GM21367 (cell line): Measurements from ENCODE around the gene GSE1.

Source experiments
- ATAC-seq: cut with Tn5 transposase; IDR thresholded peaks from one replicate; pipeline ENCODE4 v1.9.1; 2021; ENCODE audit not compliant: unreplicated experiment

The GSE1 gene

GRCh38 chr16:85631802-85632393 is 18.8 kb downstream of the GSE1 start:
- ATAC-seq, result no peak

DNA sequence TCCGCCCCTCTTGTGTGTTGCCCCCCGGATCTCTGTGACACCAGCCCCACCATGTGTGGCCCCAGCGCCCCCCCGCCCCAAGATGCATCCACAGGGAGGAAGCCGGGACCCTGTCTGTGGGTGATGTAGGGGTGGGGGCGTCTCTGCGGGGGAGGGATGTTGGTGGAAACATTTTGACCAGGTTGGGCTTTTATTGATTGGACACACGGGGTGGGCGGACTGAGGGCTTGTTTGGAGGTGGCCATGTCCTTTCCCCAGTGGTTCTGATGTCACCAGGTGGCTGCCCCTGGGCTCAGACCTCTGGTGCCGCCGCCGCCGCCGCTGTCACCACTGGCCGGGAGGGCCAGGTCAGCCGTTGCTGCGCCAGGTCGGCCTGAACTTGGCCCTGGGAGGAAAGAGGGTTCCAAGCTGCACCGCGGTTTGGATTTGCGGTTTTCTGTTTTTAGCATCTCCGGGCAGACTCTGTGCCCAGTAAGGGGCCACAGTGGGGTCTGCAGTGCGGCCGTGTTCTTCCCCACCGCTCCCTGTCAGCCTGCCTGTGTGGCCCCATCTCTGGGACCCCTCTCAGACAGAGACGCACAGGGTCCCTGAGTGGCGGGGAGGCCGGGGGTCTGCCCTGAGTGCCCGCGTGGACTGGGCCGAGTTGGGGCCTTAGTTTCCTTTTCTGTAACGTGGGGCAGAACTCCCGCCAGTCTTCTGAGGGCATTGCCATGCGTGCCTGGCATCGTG is 19.8 kb downstream of the GSE1 start:
- ATAC-seq, result no peak

GRCh38 chr16:85633438-85633743 is 20.3 kb downstream of the GSE1 start:
- no peak for ATAC-seq

- ATAC-seq, result no peak
Observed at GRCh38 chr16:85633888-85634287, 20.8 kb downstream of the GSE1 start.

DNA sequence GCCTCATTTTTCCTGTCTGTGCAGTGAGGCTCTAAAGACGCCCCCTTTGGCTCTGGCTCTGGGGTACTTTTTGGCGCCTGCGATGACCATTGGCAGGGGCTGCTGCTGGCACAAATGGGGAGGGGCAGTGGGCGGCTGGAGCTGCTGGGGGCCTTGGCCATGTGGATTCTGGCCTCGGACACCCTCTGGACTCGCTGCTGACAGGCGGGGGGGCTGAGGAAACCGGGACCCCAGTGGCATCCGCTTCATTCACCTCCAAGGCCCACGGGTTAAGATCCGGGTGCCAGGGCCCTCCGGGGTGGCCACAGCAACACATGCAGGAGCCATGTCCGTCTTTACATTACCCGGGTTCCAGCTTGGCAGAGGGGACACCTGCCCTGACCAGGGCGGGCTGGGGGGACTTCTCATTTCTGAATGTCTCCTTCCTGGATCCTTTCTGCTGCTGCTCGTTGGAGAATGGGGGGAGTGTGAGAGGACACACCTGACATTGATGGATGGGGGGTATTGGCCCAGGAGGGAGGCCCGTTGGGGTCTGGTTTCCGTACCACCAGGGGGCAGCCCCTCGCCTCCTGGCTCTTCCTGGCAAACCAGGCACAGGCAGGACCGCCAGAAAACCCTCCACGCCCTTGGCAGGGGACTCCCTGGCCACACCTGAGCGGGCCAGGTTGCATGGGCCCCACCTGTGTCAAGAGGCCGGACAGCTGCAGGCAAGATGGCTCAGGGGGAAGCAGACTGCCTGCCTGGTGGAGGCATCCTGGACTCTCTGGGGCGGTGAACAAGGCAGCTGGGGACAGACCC is 21.8 kb downstream of the GSE1 start:
- no peak for ATAC-seq

GRCh38 chr16:85635545-85636140 is 22.5 kb downstream of the GSE1 start:
- no peak for ATAC-seq

DNA sequence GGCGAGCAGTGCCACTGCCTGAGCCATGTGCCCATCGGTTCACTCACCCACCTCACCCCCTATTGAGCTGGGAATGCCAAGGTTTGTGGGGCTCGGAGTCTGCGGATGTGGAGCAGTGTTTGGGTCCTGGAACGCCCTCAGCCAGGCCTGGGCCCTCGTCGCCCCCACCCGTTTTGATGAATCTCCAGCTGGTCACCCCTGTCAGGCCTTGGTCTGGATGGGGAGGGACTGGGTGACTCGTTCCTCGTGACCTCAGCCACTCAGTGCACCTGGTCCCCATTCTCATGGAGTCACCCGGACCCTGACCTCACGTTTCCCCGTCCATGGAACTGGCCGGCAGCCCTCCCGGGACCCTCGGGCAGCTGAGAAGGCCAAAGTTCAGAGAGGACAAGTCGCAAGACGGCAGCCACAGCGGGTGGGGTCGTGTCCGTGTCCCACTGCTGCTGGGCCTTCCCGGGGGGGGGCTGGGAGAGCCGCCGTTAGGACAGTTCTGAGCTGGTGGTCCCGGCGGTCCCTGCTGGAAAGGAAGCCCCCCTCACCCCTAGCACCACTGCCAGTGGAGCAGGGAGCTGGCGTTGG is 23.2 kb downstream of the GSE1 start:
- no peak for ATAC-seq

GRCh38 chr16:85637061-85637807 is 24.1 kb downstream of the GSE1 start:
- no peak for ATAC-seq

- ATAC-seq, result no peak
Observed at GRCh38 chr16:85637808-85638647, 24.9 kb downstream of the GSE1 start.

DNA sequence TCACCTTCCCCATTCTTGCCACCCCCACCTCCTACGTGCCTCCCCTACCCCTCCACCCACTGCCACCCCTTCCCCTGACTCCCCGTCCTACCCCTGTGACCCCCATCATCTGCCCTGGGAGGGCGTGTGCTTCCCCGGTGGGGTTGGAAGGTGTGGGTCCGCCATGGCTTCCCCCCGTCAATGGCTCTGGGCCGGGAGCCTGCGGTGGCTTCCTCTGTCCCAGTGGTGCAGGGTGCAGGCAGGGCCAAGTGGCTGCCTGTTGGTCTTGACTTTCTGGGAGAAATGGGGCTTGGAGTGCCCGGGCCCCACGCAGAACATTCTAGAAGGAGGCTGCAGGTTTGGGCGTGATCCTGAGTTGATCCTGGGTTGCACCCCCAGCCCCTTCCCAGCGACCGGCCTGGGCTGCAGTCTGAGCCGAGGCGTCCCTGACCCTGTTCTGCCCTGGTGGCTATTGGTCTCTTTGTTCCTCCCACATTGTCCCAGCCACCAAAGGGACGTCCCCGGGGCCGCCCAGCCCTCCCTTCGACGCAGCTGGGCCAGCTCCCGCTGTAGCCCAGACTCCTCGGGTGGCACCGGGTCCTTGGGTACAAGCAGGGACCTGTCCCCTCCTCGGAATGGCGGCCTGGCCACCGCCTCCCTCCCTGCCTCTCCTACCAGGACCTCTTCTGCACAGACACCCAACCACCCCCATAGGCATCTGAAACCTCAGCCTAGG is 25.7 kb downstream of the GSE1 start:
- no peak for ATAC-seq

- ATAC-seq, result no peak
Observed at GRCh38 chr16:85639529-85640253, 26.6 kb downstream of the GSE1 start.

DNA sequence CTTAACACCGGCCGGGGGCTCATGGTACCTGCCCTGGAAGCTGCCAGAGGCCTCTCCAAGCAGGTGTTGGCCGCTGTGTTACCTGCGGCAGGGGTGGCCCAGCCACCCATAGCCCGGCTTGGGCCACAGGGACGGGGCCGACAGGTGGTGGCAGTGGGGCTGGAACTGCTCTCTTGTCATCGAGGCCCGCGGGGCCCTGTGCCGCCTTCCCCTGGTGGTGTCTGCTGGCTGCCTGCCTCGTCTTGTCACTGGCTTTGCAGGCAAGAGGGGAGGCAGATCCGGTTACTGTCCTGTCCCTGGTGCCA is 27.1 kb downstream of the GSE1 start:
- no peak for ATAC-seq

DNA sequence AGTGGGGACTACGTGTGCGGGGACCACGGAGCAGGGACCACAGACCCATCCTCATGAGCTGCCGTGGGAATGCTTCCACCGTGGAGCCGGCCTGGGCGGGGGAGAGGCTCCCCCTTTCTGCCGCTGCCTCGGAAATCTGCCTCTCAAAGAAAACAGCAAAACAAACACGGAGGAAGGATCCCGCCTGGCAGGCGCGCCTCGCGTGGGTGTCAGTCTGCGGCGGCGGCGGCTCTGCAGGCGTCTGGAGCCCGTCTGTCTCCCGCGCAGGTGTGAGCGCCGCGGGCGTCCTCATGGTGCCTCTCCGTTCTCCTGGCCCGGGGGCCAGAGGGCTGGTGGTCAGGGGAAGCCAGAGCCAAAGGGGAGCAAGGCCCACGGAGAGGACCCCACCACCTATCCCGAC is 27.5 kb downstream of the GSE1 start:
- ATAC-seq, result no peak

DNA sequence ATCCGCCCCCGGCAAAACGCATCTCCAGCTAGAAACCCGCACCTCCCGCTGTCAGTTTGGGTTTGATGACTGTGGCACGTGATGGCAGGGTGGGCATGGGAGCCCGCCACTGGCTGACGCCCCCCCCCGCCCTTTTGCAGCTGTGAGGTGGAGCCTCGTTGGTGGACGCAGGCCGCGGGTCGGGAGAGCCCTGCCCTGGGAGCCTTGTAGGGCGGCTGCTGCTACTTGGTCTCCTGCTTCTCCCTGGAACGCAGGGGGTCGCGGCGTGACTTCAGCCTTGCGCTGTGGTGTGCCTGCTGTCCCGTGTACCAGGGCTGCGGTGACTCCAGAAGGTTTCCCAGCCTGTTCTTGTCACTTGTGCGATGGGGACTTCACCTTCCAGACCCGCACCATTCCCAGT is 28.2 kb downstream of the GSE1 start:
- no peak for ATAC-seq

DNA sequence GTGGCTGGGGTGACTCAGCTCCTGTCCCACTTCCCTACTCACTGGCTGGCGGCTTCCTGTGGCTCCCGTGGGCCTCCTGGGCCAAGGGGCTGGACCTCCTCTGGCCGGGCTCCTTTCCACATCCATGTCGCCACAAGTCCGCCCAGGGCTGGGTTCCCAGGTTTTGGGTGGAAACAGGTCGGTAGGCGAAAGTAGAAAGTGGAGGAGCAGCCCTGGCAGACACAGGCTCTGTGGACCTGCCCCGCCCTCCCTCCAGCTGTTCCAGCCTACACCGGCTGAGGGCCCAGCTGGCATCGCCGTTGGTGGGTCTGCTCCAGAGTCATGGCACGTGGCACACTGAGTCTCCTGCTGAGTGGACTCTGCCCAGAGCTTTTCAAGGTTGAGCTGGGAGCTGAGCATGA is 28.7 kb downstream of the GSE1 start:
- ATAC-seq, result no peak

DNA sequence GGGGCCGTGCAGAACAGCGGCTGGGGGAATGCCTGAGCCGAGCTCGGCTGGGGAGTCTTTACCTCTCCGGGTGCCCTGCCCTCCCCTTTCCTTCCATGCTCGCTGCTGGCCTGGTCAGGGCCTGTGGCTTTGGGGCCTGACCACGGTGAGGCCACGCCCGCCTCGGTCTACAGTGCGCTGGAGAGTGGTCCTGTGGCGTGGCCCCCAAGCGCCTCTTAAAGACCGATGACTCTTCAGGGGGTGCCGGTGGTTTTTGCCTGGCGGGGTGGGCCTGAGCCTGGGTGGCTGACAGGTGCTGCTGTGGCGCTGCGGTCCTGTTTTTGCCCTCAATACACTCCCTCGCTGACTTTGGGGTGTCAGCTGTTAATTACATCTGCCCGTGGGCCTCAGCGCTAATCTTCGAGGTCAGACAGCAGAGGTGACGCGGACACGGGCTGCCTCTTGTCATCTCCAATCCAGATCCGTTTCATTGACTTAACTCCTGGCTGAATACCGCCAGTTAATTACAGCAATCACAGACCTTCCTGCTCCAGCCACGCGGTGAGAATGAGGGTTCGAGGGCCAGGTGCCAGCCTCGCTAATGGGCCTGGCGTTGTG is 29.7 kb downstream of the GSE1 start:
- no peak for ATAC-seq

DNA sequence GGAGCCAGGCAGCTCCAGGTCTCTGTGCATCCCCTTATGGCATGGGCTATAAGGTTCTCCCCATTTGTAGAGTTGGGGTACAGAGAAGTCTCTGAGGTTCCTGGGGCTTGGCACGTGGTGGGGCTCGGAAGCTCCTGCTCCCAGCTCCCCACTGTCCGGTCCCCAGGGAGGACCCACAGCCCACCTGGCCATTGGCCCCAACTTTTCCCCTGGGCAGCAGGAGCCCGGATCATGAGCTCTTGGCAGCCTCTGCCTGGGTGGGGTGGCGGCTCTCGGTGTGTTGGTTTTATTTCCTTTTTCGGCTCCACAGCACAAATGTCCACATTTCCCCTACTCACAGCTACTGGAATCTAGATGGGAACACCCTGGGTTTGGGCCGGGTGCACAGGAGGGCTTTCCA is 30.5 kb downstream of the GSE1 start:
- no peak for ATAC-seq

- no peak for ATAC-seq
Observed at GRCh38 chr16:85644093-85644712, 31.1 kb downstream of the GSE1 start.
